Left forelimb (tissue), 1 donor: Measurements from ENCODE around the gene GATB.

ENCODE experiments used
- DNase-seq: peaks from one replicate; pipeline ENCODE4 v3.0.0-alpha.2; 2018; ENCODE audit warnings: low spot score

Gene GATB

GRCh38 chr4:151694961-151695720, 65.7 kb downstream of the GATB start:
- no peak for DNase-seq

- no peak for DNase-seq
Observed at GRCh38 chr4:151692821-151693673, 67.8 kb downstream of the GATB start.

- DNase-seq: no peak
Observed at GRCh38 chr4:151692443-151692782, 68.4 kb downstream of the GATB start.

GRCh38 chr4:151691639-151692442, 69.0 kb downstream of the GATB start:
- no peak for DNase-seq

- no peak for DNase-seq
Observed at GRCh38 chr4:151690876-151691275, 69.9 kb downstream of the GATB start.

- DNase-seq: no peak
Observed at GRCh38 chr4:151690164-151690870, 70.5 kb downstream of the GATB start.

- DNase-seq: no peak
Observed at GRCh38 chr4:151689211-151689991, 71.4 kb downstream of the GATB start.

GRCh38 chr4:151688785-151689043, 72.1 kb downstream of the GATB start:
- DNase-seq: no peak

GRCh38 chr4:151688003-151688784, 72.6 kb downstream of the GATB start:
- DNase-seq: no peak

GRCh38 chr4:151687021-151687640, 73.7 kb downstream of the GATB start:
- no peak for DNase-seq

GRCh38 chr4:151685303-151685702, 75.5 kb downstream of the GATB start:
- DNase-seq: no peak

GRCh38 chr4:151681085-151681484, 79.7 kb downstream of the GATB start:
- DNase-seq: no peak

GRCh38 chr4:151679231-151679630, 81.6 kb downstream of the GATB start:
- DNase-seq: no peak

- no peak for DNase-seq
Observed at GRCh38 chr4:151678048-151678872, 82.5 kb downstream of the GATB start.

- no peak for DNase-seq
Observed at GRCh38 chr4:151677193-151677592, 83.6 kb downstream of the GATB start.

GRCh38 chr4:151676301-151676700, 84.5 kb downstream of the GATB start:
- DNase-seq: no peak

- DNase-seq: no peak
Observed at GRCh38 chr4:151675411-151675971, 85.3 kb downstream of the GATB start.

GRCh38 chr4:151674804-151675391, 85.9 kb downstream of the GATB start:
- no peak for DNase-seq
